ENCODE measurements around the gene RIMS1.

The RIMS1 gene, protein sequence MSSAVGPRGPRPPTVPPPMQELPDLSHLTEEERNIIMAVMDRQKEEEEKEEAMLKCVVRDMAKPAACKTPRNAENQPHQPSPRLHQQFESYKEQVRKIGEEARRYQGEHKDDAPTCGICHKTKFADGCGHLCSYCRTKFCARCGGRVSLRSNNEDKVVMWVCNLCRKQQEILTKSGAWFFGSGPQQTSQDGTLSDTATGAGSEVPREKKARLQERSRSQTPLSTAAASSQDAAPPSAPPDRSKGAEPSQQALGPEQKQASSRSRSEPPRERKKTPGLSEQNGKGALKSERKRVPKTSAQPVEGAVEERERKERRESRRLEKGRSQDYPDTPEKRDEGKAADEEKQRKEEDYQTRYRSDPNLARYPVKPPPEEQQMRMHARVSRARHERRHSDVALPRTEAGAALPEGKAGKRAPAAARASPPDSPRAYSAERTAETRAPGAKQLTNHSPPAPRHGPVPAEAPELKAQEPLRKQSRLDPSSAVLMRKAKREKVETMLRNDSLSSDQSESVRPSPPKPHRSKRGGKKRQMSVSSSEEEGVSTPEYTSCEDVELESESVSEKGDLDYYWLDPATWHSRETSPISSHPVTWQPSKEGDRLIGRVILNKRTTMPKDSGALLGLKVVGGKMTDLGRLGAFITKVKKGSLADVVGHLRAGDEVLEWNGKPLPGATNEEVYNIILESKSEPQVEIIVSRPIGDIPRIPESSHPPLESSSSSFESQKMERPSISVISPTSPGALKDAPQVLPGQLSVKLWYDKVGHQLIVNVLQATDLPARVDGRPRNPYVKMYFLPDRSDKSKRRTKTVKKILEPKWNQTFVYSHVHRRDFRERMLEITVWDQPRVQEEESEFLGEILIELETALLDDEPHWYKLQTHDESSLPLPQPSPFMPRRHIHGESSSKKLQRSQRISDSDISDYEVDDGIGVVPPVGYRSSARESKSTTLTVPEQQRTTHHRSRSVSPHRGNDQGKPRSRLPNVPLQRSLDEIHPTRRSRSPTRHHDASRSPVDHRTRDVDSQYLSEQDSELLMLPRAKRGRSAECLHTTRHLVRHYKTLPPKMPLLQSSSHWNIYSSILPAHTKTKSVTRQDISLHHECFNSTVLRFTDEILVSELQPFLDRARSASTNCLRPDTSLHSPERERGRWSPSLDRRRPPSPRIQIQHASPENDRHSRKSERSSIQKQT (N-terminal part only)

DNA sequence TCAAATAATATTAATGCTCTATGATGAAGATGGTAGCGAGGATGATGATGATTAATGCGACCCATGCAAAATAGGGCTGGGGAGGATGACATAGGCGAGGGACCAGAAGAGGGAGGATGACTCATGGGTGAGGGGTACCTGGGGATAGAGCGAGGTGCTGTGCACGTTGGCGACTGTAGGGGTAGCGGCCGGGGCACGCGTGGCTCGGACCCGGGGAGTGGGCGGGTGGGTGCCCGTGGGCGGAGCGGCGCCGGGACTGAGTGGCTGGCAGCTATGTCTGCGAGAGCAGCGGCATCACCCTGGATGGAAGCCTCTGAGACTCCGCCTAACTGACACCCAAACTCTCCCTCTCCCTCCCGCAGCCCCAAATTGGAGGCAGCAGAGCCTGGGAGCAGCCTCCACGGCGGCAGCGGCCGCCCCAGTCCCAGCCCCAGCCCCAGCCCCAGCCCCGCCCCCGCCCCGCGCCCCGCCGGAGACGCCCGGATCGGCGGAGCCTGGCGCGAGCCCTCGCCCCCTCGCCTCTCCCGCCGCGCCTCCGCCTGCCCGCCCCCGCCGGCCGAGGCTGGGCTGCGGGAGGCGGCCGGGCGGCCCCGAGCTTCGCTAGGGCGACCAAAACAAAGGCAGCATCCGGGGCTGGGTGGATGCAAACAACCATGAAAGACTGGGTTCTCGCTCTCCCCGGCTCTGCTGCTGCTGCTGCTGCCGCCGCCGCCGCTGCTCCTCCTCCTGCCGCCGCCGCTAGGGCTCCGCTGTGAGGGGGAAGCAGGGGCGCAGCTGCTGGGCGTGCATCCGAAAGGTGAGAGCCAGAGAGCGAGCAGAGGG lies at the start of gene RIMS1:
TSS of gene RIMS1 (plus strand) at position 367 of the 822 bp plus-strand sequence. CDS start 474 bp downstream, outside the sequence.
- peak within 1 kb of the TSS; percentile 63 for H3K4me2 ChIP-seq (ENCODE audit: low read length)

DNA sequence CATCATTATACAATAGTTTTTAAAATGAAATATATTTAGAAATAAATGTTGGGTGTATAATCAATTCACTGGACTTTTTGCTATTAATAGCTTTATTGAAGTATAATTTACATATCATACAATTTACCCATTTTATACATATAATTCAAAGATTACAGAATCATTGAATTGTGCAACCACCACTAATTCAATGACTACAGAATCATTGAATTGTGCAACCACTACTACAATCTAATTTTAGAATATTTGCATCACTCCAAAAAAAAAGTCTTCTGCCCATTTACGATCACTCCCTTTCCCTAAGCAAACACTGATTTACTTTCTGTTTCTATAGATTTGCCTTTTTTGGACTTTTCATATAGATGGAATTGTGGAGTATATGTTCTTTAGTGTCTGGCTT lies 35.1 kb upstream of the RIMS1 start:
- Histone ChIP-seq H3K4me3 (ENCODE audit: low read depth, low read length, poor library complexity, severe bottlenecking) (no peak overlapping the region), H3F3A (ENCODE audit: insufficient read depth, low read length) (no peaks in the 10 kb centered on the region), H3K9me2 (ENCODE audit: low read depth, low read length) (no peaks in the 10 kb centered on the region), H4K20me1 (ENCODE audit: insufficient read depth, low read length) (no peaks in the 10 kb centered on the region), H3K27ac (ENCODE audit: low read depth, low read length, poor library complexity, severe bottlenecking) (no peak overlapping the region), H3K4me2 (ENCODE audit: low read length) (no peak overlapping the region), H3K36me3 (ENCODE audit: insufficient read depth, low read length) (no peaks in the 10 kb centered on the region), H3K4me1 (ENCODE audit: insufficient read depth, low read length, severe bottlenecking) (no peaks in the 10 kb centered on the region), H2AFZ (ENCODE audit: low read length) (no peak overlapping the region), H3K9me3 (ENCODE audit: low read length) (no peaks in the 10 kb centered on the region), H3K79me2 (ENCODE audit: insufficient read depth, low read length) (no peaks in the 10 kb centered on the region), H3K27me3 (ENCODE audit: insufficient read depth, low read length) (no peaks in the 10 kb centered on the region), H3K9ac (ENCODE audit: low read length) (no peak overlapping the region)
- no peak for TF ChIP-seq EZH2 (IDR thresholded peaks at IDR 0.05; ENCODE audit: borderline replicate concordance, low read length)
- TF ChIP-seq, protein P1, sequence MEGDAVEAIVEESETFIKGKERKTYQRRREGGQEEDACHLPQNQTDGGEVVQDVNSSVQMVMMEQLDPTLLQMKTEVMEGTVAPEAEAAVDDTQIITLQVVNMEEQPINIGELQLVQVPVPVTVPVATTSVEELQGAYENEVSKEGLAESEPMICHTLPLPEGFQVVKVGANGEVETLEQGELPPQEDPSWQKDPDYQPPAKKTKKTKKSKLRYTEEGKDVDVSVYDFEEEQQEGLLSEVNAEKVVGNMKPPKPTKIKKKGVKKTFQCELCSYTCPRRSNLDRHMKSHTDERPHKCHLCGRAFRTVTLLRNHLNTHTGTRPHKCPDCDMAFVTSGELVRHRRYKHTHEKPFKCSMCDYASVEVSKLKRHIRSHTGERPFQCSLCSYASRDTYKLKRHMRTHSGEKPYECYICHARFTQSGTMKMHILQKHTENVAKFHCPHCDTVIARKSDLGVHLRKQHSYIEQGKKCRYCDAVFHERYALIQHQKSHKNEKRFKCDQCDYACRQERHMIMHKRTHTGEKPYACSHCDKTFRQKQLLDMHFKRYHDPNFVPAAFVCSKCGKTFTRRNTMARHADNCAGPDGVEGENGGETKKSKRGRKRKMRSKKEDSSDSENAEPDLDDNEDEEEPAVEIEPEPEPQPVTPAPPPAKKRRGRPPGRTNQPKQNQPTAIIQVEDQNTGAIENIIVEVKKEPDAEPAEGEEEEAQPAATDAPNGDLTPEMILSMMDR (IDR thresholded peaks at IDR 0.05; ENCODE audit: low read length) = no peak

More for the DNA sequence above, at the start of gene RIMS1:
- H3K27me3 ChIP-seq (ENCODE audit: insufficient read depth, low read length) = no peaks in the 10 kb centered on the region
- H3K4me3 ChIP-seq (ENCODE audit: low read depth, low read length, poor library complexity, severe bottlenecking) = peak within 1 kb of the TSS; percentile 50
- H3K9me2 ChIP-seq (ENCODE audit: low read depth, low read length) = no peaks in the 10 kb centered on the region
- no peak within 1 kb of the TSS for H3K27ac ChIP-seq (ENCODE audit: low read depth, low read length, poor library complexity, severe bottlenecking)
- no peaks in the 10 kb centered on the region for H3K9me3 ChIP-seq (ENCODE audit: low read length)
- no peaks in the 10 kb centered on the region for H3K36me3 ChIP-seq (ENCODE audit: insufficient read depth, low read length)
- H3K9ac ChIP-seq (ENCODE audit: low read length) = no peak within 1 kb of the TSS
- peaks cover 3% of the 10 kb centered on the region for H3K4me1 ChIP-seq (ENCODE audit: insufficient read depth, low read length, severe bottlenecking)
- H2AFZ ChIP-seq (ENCODE audit: low read length) = no peak within 1 kb of the TSS
- TF ChIP-seq, protein P1 (IDR thresholded peaks at IDR 0.05; ENCODE audit: low read length) = peak; percentile 24
- no peak for TF ChIP-seq EZH2 (IDR thresholded peaks at IDR 0.05; ENCODE audit: borderline replicate concordance, low read length)
- H3K79me2 ChIP-seq (ENCODE audit: insufficient read depth, low read length) = no peaks in the 10 kb centered on the region
- no peaks in the 10 kb centered on the region for H4K20me1 ChIP-seq (ENCODE audit: insufficient read depth, low read length)
- H3F3A ChIP-seq (ENCODE audit: insufficient read depth, low read length) = no peaks in the 10 kb centered on the region

DNA sequence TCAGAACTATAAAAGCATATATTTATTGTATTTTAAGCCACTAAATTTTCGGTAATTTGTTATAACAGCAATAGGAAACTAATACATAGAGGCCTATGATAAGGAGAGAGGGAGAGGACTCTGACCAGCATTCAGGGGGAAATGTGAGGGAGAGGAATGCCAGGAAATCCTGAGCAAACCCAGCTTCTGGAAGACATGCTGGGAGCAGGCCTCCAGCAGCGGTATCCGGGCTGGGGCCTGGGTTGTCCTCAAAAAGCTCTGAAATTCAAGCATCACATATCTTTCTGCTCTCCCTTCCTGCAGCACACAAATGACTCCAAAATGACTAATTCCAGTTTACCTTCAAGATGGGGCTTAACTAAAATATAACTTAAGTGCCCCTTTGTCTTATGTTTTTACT lies 33.4 kb upstream of the RIMS1 start:
- no peaks in the 10 kb centered on the region for H3F3A ChIP-seq (ENCODE audit: insufficient read depth, low read length)
- H3K9me2 ChIP-seq (ENCODE audit: low read depth, low read length) = no peaks in the 10 kb centered on the region
- no peak overlapping the region for H3K9ac ChIP-seq (ENCODE audit: low read length)
- H4K20me1 ChIP-seq (ENCODE audit: insufficient read depth, low read length) = no peaks in the 10 kb centered on the region
- H3K36me3 ChIP-seq (ENCODE audit: insufficient read depth, low read length) = no peaks in the 10 kb centered on the region
- H3K9me3 ChIP-seq (ENCODE audit: low read length) = no peaks in the 10 kb centered on the region
- H3K4me2 ChIP-seq (ENCODE audit: low read length) = no peak overlapping the region
- TF ChIP-seq EZH2 (IDR thresholded peaks at IDR 0.05; ENCODE audit: borderline replicate concordance, low read length) = no peak
- TF ChIP-seq, protein P1 (IDR thresholded peaks at IDR 0.05; ENCODE audit: low read length) = no peak
- H3K79me2 ChIP-seq (ENCODE audit: insufficient read depth, low read length) = no peaks in the 10 kb centered on the region
- H3K27me3 ChIP-seq (ENCODE audit: insufficient read depth, low read length) = no peaks in the 10 kb centered on the region
- no peak overlapping the region for H3K27ac ChIP-seq (ENCODE audit: low read depth, low read length, poor library complexity, severe bottlenecking)
- H3K4me3 ChIP-seq (ENCODE audit: low read depth, low read length, poor library complexity, severe bottlenecking) = no peak overlapping the region
- H3K4me1 ChIP-seq (ENCODE audit: insufficient read depth, low read length, severe bottlenecking) = no peaks in the 10 kb centered on the region
- H2AFZ ChIP-seq (ENCODE audit: low read length) = no peak overlapping the region

Data from OCI-LY1 (cell line).